ENCODE measurements around the gene TH.

TH gene

DNA sequence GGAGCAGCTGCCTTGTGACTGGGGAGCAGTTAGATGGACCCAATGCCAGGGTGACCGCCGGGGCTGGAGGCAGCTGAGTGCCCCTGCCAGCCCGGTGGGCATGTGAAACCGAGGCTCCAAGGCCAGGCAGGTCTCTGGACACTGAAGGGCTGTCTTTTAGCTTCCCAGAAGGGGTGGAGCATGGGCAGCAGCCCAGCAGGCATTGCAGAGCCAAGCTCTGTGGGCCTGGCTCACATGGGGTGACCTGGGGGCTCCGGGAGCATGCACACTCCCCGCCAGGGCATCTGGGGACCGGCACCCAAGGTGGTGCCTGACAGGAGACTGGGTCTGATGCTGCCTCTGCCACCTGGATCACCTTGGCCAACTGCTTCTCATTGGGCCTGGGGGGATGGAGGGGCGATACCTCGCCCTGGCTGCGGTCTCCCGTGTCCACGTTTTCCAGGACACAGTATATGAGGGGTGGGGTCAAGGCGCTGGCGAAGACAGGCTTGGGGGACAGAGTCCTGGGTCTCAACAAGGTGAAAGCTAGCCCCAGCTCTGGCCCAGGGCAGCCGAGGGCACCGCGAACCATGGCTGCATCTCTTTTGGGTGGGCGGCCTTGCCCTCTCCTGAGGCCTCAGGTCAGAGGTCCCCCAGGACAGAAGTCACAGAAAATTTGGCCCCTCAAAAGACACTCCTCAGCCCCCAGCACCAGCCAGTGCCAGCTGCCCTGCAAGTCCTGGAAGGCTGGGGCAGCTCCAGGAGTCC, 14.1 kb downstream of the TH start:
- DNase-seq: no peak

GRCh38 chr11:2156416-2157182, 15.0 kb downstream of the TH start:
- peak; percentile 72 for DNase-seq

- DNase-seq: no peak
Observed at GRCh38 chr11:2155511-2155910, 16.1 kb downstream of the TH start.

- DNase-seq: no peak
Observed at GRCh38 chr11:2154889-2155288, 16.7 kb downstream of the TH start.

GRCh38 chr11:2154195-2154585, 17.4 kb downstream of the TH start:
- no peak for DNase-seq

GRCh38 chr11:2153581-2154194, 17.9 kb downstream of the TH start:
- DNase-seq: no peak

DNA sequence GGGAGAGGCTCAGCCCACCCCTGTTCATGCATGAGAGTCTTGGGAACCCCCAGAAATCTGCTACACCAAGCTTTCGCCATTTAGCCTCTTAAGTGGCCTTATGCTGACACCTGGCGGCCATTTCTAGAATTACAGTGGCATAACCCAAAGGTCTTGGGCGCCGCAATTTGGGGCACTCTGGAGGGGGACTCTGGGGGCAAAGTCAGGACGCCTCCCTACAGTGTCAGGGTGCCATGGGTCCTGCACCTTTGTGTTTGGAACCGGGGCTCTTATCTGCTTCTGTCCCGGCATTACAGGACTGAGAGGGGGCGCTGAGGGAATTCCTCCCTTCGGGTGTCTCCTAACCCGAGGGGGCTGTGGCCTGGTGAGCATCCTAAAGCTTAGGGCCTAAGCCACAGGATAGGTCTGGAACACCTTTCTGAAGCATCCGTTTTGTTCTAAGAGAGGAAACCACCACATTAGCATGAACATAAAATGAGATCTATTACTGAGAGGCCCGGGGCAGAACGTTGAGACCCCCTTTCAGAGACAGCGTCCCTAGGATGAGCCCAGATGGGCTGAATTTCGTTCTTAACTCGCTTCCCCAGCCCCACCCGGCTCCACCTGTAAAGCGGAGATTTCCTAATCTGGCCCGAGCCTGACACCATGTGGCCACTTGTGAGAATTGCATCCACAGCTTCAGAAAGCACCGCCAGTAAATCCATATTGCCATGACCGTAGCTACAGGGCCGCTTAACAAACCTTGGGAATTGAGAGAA, 19.9 kb downstream of the TH start:
- peak; percentile 85 for DNase-seq

DNA sequence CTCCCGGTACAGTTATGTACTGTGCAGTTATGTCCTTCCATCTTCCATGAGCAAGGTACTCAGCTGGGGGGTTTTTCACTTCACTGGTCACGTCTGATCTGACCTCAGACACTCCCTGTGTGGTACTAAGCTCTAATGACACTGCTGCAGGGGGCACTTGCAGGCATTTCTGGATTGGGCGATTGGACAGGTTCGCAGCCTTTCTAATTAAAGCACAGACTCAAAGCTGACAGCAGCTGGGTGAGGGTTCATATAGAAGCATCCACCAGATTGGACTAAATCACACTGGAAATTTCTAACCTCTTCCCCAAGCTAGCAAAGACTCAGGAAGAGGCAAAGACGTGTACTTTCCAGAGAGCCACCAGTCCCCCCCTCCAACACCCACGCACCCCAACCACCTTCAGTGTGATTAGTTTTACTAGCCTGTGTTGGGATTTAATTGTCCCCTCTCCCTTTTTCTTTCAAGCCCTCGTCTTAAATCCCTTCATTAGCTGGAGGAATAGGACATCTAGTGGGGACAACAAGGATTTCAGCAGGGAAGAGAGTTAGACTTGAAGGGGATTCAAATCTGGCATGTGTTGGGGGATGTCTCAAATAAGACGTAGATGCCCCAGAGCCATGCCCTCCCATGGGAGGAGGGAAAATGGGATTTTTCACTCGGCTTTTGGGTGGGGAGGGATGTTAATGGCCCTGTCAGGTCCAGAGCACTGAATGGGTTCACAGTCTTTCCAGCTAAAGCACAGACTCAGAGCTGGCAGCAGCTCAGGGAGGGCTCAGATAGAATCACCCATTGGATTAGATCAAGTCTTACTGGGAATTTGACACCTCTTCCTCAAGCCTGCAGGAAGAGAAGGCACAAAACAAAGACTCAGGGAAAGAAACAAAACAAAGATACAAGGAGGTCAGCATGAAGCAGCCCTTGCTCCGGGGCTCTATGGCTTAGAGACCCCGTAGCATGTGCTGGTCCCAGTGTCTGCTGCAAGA, 21.5 kb downstream of the TH start:
- no peak for DNase-seq

GRCh38 chr11:2149460-2149859, 22.2 kb downstream of the TH start:
- no peak for DNase-seq

- DNase-seq: no peak
Observed at GRCh38 chr11:2148595-2148994, 23.0 kb downstream of the TH start.

DNA sequence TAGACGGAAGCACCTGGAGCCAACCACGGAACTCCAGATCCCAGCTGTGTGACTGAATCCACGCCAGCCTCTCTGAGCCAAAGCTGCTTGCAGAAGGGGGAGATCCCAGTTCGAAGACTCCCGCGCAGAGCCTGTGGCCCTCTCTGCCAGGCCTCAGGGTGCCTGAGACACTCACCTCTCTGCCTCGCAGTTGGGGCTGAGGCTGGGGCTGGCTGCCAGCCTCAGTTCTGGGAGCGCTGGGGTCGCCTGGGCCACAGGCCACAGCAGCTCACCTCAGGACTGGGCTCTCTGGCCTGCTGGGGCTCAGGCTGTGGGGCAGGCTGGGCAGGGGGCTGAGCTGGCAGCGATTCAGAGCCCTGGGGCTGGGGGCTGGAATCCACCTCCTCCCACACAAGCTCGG, 24.2 kb downstream of the TH start:
- DNase-seq: no peak

GRCh38 chr11:2146051-2146450, 25.6 kb downstream of the TH start:
- no peak for DNase-seq

DNA sequence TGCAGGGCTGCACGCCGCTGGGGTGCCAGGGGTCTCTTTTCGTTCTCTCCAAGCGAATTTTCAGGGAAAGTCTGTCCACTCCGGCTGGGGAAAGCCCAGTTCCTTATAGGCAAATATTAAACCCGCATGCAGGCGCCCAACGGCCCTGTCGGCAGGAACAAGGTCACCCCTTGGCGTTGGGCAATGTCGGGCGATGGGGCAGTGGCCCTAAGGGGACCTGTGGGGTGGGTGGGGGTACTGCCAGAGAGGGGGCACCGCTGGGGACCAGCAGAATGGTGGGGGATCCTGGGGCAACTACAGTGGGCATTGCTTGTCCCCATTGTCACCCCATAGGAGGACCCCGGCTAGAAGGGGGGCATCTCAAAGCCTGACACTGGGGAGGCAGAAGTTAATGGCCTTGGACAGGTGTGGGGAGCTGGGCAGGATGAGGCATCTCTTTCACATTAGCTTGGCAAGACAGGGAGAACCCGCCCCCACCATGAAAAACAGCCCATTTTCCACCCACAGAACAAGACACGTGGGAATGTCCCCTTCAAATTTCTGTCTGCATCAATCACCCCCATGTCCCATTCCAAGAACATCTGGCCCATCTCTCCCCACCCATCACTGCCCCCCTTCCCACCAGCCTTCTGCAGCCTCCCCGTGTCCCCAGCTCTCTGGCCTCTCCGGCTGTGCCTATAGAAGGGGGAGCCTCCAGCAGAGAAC, 26.9 kb downstream of the TH start:
- DNase-seq: no peak

- DNase-seq: peak; percentile 45
Observed at GRCh38 chr11:2143799-2144543, 27.6 kb downstream of the TH start.

DNA sequence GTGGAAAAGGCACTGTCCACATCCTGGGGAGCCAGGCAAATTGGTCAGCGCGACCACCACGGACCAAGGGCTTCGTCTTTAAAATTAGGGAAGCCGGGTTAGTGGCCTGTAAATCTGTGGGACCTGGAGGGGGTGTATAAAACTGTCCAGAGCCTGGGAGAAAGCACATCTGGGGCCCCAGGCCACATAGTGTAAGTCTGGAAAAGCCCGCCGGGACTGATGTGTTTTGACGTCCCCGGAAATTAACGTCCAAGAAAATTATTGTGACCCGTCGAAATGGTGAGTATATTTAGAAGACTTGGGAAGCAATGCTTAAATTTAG, 28.2 kb downstream of the TH start:
- DNase-seq: no peak

- peak; percentile 65 for DNase-seq
Observed at GRCh38 chr11:2142762-2143202, 28.8 kb downstream of the TH start.

DNA sequence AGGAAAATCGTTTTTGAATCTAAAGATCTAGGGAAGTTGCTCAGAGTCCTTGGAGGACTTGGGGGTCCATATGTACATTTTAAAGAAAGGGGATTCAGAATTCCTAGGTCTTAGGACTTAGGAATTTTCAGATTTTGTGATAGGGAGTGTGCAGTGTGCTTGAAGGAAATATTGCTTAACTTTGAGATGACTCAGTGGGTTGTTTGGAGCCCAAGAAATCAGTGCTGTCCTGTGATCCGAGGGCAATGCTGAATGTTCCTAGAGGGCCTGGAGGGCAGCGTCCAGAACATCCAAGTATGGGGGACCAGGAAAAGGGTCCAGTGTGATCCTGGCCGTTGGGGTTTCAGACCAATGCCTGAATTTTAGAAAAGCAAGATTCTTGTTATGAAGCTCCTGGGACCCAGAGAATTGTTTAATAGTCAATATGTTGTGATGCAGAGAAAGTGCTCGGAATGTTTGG, 29.3 kb downstream of the TH start:
- DNase-seq: no peak

DNA sequence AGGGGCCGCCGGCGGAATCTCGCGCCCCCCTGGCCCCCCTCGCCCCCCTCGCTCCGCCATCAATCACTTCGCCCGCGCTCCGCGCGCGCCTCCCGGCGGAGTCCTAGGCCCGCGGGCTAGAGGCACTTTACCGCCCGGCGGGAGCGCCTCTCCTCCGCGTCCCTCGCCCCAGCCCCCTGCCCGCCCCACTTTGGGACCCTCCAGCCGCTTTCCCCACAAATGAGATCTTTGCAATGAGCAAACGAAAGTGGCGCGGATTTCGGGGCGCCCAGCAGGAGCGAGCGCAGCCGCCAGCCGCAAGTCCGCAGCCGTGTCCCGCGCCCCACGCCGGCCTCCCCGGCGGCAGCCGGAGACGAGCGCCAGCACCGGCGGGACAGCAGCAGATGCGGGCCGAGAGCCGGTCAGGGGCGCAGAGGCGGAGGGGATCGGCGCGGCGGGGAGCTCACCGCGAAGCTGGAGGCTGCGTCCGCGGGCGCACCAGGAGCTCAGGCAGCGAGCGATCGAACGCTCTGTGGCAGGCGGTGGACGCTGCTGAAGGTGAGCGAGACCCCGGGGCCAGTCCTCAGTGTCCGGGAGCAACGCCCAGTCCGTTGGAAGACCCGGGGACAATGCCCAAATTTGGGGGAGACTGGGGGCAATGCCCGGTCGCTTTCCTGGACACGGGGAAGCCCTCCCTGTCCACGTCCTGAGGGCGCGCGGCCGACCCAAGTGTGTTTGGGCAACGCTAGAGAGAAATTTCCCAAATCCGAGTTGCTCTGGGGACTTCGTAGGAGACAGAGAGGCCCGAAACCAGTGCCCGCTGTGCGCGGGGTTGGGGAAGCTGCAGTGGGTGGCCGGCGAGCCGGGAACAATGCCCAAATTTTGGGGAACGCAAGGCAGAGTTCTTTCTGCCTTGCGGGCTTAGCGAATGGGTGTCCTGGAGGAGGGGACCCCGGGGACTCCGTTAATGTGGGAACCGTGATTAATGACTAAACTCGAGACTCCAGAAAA, 30.9 kb downstream of the TH start:
- no peak for DNase-seq

- DNase-seq: no peak
Observed at GRCh38 chr11:2139621-2140337, 31.8 kb downstream of the TH start.

Measured in stimulated activated CD4-positive, alpha-beta T cell treated with anti-CD3 and anti-CD28 coated beads, Interleukin-15, amount 100 ng/mL, for 24 hours (primary cell).